PFSK-1 (cell line): ENCODE data around the gene LRFN3.

ENCODE experiments used
- FOXP2 ChIP-seq: optimal IDR thresholded peaks from 2 replicates; pipeline ENCODE3; 2011; ENCODE audit warnings: borderline replicate concordance, control low read depth, inconsistent platforms; ENCODE audit not compliant: insufficient read depth; ENCODE audit errors: extremely low read length, extremely low read depth
- POLR2AphosphoS5 ChIP-seq: IDR thresholded peaks from 2 replicates; pipeline ENCODE4 v1.6.1; 2012; ENCODE audit warnings: low read depth, mild to moderate bottlenecking, control low read depth, low read length, moderate library complexity
- SIN3A ChIP-seq: IDR thresholded peaks from 2 replicates; pipeline ENCODE4 v1.6.1; 2012; ENCODE audit warnings: mild to moderate bottlenecking, low read length, moderate library complexity, borderline replicate concordance; ENCODE audit not compliant: insufficient read depth
- TAF1 ChIP-seq: IDR thresholded peaks from 2 replicates; pipeline ENCODE4 v1.6.1; 2012; ENCODE audit warnings: low read length, control low read depth, borderline replicate concordance; ENCODE audit not compliant: insufficient read depth
- TF ChIP-seq, protein P1 (sequence below), 2 experiments: IDR thresholded peaks; 2 replicates each; pipeline versions ENCODE4 v1.6.1 to v1.8.0; 2011 to 2012; ENCODE audit warnings: low read depth in 2 of 2, low read length in 2 of 2, control low read depth in 1 of 2, inconsistent platforms in 1 of 2, mild to moderate bottlenecking in 1 of 2, moderate library complexity in 1 of 2; ENCODE audit not compliant: insufficient read depth in 1 of 2

DNA sequence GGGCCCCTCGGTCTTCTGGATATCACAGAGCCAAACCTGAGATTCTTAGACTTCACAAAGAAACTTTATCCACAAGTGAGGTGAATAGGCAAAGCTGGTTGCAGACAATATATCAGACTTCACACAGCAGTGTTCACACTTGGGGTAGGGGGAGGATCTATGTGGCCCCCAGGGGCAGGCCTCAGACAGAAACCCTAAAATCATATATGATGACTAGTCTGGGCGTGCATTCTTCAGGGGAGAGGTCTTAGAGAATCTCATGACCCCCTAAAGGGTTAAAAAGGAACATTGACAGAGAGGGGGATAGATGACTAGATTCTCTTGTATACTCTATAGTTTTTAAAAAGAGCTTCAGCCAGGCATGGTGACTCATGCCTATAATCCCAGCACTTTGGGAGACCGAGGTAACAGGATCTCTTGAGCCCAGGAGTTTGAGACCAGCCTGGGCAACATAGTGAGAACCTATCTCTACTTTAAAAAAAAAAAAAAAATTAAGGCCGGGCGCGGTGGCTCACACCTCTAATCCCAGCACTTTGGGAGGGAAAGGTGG is 30.9 kb upstream of the LRFN3 start:
- TF ChIP-seq, protein P1, sequence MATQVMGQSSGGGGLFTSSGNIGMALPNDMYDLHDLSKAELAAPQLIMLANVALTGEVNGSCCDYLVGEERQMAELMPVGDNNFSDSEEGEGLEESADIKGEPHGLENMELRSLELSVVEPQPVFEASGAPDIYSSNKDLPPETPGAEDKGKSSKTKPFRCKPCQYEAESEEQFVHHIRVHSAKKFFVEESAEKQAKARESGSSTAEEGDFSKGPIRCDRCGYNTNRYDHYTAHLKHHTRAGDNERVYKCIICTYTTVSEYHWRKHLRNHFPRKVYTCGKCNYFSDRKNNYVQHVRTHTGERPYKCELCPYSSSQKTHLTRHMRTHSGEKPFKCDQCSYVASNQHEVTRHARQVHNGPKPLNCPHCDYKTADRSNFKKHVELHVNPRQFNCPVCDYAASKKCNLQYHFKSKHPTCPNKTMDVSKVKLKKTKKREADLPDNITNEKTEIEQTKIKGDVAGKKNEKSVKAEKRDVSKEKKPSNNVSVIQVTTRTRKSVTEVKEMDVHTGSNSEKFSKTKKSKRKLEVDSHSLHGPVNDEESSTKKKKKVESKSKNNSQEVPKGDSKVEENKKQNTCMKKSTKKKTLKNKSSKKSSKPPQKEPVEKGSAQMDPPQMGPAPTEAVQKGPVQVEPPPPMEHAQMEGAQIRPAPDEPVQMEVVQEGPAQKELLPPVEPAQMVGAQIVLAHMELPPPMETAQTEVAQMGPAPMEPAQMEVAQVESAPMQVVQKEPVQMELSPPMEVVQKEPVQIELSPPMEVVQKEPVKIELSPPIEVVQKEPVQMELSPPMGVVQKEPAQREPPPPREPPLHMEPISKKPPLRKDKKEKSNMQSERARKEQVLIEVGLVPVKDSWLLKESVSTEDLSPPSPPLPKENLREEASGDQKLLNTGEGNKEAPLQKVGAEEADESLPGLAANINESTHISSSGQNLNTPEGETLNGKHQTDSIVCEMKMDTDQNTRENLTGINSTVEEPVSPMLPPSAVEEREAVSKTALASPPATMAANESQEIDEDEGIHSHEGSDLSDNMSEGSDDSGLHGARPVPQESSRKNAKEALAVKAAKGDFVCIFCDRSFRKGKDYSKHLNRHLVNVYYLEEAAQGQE (IDR thresholded peaks at IDR 0.05; ENCODE audit: insufficient read depth in 1 of 2, low read depth in 2 of 2, low read length in 2 of 2): no peak
- no peak for TF ChIP-seq TAF1
- TF ChIP-seq SIN3A: no peak
- no peak for TF ChIP-seq FOXP2
- no peak for TF ChIP-seq POLR2AphosphoS5
